HG03139 (cell line): ENCODE results near the gene SH3BGRL.
"Not testable (repeated sequence)": the region's sequence is repeated elsewhere in the genome, so short reads cannot be mapped to it uniquely, and the experiment has no call there.

ENCODE experiments used
- ATAC-seq: cut with Tn5 transposase; IDR thresholded peaks from one replicate; pipeline ENCODE4 v1.9.1; 2021; ENCODE audit not compliant: unreplicated experiment

Gene SH3BGRL

DNA sequence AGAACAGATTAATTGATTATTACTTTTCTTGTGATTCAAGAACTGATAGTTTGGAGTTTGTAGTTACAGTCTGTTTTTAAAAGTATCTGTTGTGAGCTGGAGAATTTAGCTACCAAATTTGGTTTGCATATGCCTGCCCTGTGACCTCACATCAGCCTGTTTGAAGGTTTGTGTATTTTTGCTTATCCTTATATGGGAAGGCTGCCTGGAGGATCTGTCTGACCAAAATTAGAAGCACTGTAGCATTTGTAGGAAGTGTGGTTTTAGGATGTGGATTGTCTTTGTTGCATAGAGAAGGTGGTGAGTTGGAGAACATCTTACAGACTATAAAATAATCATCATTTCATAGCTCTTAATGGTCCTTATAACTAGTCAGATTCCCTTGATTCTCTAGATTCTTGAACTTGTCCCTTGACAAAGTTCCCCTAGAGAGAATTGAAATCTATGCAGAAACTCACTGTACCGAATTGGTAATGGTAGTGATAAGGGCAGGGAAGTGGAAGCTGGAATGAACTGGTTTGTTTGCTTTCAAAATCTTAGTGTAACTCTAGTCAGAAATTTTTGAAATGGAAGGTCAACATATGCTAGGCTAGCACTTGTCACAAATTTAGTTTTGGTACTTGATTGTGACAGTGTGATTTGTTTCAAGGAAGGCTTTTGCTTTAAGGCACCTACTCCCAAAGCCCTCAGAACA, 57.3 kb downstream of the SH3BGRL start:
- ATAC-seq: no peak

DNA sequence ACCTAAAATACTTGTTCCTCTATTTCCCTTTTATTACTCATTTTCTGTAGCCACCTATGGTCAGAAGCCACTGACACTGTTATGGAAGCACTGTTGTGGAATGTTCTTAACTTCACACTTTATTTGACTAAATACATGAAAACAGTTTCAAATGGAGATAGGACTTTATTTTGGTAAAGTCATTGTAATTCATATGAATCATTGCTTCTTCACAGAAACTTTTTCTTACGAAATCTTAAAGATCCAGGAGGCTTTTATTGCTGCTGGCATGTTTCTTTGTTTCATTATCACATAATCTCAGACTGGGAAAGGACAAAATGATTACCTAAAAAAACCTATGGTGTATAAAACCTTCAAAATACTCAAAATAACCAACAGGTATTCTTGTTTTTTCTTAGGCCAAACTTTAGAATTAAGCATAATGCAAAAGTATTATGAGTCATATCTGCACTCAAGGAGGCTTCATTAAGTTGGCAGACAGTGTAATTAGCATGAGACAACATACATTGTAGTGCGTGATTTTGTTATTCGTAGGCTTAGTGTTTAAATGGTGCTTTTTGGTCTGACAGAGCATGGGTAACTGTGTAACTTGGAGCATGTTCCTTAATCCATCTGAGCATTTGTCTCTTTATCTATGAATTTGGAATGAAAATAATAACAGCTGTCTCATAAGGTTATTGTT, 58.0 kb downstream of the SH3BGRL start:
- no peak for ATAC-seq

DNA sequence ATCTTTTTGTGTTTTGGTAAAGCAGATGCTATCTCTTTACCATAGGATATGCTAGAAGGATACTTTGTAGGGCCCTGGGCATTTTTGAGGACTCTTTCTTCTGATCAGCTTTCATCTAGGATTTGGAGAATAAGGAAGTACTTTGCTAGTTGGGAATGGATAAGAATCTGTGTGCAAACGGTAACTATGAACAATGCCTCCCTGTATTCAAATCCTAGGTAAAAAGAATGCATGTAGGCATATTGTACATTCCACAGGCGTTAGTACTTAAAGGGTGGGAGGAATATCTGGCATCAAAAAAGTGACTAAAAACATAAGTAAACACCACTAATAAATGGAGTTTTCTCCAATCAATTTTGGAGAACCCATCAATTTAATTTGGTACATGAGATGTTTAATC, 59.7 kb downstream of the SH3BGRL start:
- no peak for ATAC-seq

DNA sequence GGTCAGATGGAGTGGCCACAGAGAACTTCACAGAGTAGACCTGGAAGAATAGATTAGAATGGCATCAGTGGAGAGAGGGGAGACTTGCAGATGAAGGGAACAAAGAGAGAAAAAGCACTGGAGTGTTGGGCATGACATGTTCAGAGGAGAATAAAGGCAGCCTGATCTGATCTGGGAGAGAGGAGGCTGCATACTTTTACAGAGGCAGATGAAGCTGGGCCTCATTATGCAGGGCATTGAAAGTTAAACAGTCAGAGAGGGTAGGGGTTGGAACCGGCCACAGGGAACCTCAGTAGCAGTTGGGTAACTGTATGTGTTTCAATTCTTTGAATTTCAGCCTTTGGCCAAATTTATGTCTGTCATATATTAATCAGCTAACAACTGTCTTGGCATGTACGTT, 61.2 kb downstream of the SH3BGRL start:
- ATAC-seq: no peak

DNA sequence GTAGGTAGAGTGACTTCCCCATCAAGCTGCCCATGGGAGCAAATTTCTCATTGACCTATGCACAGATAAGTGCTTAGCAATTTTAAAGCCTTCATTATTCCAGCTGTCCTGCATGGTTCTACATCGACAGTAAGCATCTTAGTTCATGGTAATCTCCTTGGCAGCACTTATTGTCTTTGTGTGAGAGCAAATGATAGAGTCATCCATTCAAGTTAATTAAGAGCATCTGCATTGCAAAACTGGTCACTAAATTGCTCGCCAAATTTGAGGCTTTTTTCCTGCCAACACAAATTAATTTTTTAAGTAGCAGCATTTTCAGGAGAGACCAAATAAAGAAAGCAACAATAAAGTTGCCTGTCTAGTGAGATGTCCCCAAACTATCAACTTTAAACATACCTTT, 76.7 kb downstream of the SH3BGRL start:
- no peak for ATAC-seq

DNA sequence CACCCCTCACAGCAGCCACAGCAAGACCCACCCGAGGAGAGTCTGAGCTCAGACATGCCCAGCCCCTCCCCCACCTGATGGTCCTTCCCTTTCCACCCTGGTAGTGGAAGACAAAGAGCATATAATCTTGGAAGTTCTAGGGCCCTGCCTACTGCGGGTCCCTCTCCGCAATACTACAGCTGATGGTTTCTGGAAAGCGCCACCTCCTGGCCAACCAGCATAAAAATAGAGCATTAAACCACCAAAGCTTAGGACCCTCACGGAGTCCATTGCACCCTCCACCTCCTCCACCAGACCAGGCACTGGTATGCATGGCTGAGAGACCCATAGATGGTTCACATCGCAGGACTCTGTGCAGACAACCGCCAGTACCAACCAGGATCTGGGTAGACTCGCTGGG, 78.2 kb downstream of the SH3BGRL start:
- no peak for ATAC-seq

DNA sequence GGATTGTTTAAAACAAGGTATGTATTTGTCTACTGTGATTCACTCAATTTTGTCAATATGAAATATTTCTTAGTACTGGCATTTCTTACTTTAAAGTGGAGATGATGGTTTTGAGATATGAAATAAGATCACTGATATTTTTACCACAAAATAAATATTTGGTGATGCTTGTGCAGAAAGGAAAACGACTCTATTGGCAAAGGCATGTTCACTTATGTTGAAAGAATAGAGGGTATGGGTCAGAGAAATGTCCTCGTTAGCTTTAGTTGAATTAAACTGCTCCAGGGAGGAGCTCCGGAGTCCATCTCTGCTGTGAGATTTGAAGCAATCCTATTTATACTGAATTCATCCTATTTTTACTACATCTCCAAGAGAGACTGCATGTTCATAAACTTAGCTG, 84.2 kb downstream of the SH3BGRL start:
- no peak for ATAC-seq

DNA sequence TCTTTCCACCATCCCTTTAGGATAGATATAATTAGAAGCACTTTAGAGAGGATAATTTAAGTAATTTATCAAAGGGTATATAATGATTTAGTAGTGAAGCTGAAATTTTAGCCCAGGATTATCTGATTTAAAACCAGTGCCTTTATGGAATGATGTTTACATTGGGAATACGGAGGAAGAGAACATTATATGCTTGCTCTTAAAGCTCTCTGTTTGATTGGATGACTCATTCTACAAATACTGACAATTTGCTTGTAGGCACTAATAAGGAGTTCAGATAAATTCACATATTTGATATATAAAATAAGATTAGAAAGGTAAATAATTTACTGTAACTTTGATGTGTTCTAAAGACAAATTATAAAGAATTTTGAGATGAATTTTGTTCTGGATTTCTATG, 84.7 kb downstream of the SH3BGRL start:
- ATAC-seq: no peak

DNA sequence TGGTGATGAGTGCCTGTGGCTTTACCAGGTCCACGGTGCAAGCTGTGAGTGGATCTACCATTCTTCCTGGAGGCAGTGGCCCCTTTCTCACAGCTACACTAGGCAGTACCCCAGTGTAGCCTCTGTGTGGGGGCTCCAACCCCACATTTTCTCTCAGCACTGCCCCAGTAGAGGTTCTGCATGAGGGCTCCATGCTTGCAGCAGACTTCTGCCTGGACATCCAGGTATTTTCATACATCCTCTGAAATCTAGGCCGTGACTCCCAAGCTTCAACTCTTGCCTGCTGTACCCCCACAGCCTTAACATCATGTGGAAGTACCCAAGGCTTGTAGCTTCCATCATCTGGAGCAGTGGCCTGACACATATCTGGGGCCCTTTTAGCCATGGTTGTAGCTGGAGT, 90.1 kb downstream of the SH3BGRL start:
- no peak for ATAC-seq

DNA sequence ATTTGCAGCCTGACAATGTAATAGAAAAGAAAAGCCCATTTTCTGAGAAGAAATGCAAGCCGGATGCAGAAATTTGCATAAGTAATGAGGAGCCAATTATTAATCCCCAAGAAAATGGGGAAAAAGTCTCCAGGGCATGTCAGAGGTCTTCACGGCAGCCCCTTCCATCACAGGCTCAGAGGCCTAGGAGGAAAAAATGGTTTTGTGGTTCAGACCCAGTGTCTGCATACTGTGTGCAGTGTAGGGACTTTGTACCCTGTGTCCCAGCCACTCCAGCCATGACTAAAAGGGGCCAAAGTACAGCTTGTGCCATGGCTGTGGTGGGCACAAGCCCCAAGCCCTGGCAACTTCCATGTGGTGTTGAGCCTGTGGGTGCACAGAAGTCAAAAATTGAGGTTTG, 92.2 kb downstream of the SH3BGRL start:
- no peak for ATAC-seq

DNA sequence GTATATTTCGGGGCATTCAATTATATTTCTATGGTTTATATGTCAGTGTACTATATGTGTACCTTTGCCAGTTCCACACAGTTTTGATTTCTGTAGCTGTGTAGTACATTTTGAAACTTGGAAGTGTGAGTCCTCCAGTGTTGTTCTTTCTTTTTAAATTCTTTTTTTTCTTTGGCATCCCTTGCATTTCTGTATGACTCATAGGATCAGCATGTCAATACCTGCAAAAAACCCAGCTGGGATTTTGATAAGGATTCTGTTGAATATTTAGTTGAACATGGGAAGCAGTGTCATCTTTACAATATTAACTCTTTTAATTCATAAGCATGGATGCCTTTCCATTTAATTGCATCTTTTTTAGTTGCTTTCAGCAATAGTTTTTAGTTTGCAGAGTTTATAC, 100.0 kb downstream of the SH3BGRL start:
- no peak for ATAC-seq

DNA sequence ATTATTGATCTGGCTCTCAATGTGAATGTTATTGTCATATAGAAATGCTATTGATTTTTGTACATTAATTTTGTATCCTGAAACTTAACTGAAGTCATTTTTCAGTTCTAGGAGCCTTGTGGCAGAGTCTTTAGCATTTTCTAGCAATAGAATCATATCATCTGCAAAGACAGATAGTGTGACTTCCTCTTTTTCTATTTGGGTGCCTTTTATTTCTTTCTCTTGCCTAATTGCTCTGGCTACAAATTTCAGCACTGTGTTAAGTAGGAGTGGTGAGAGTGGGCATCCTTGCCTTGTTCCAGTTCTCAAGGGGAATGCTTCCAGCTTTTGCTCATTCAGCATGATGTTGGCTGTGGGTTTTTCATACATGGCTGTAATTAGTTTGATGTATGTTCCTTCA, 102.7 kb downstream of the SH3BGRL start:
- no peak for ATAC-seq

DNA sequence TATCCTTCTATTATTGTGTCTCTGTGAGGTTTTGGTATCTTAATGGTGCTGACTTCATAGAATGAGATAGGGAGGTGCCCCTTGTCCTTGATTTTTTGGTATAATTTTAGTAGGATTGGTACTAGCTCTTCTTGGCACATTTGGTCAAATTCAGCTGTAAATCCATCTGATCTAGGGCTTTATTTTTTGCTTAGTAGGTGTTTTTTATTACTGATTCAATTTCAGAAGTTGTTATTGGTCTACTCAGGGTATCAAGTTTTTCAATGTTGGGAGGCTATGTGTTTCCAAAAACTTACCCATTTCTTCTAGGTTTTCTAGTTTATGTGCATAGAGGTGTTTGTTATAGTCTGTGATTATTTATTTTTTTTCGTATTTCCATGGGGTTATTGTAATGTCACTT, 103.3 kb downstream of the SH3BGRL start:
- ATAC-seq: no peak

DNA sequence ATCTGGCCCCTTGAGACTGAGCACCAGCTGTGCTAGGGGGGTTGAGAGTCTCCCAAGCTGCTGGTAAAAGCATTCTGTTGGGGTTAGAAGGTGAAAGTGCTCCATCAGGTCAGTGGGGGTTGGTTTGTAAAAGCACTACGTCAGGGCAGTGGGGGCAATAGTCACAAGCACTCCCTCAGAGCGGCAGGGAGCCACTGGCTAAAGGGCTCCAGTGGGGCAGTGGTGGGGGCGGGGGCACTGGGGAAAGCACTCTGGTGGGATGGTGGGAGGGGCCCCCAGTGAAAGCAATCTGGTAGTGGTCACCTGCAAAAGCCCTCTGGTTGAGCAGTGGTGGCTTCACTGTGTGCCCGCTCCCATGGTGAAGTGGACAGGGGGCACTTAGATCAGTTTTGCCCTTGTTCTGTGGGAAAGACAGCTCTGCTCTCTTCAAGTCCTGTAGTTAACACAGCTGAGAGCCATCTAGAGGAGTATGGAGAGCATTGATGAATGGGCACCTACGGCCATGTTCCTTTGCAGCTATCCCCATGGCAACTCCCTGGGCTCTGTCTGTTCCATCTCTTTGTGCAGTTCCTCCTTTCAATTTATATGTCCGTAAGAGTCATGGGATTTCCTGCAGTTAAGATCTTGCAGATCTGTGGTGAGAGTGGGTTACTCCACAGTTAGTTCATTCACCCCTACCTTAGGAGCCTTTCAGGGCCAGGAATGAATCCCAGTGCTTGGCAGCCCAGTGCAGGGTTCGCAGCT, 106.4 kb downstream of the SH3BGRL start:
- ATAC-seq: no peak

DNA sequence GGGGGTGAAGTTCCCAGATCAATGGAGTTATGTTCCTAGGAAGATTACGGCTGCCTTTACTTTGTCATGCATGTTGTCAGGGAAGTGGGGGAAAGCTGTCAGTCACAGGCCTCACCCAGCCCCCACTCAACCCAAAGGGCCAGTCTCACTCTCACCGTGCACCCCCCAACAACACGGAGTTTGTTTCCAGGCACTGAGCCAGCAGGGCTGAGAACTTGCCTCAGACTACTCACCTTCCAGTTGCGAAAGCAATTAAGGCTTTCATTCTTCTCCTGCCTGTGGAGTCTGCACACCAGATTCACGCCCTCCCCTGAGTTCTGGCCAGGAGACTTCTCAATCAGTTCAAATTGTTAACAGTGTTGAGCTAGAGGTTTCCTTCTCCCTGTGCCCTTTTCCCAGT, 114.3 kb downstream of the SH3BGRL start:
- ATAC-seq: no peak

DNA sequence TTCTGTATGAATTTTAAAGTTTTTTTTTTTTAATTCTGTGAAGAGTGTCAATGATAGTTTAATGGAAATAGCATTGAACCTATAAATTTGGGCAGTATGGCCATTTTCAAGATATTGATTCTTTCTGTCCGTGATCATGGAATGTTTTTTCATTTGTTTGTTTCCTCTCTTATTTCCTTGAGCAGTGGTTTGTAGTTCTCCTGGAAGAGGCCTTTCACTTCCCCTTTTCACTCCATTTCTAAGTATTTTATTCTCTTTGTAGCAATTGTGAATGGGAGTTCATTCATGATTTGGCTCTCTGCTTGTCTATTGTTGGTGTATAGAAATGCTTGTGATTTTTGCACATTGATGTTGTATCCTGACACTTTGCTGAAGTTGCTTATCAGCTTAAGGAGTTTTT, 129.8 kb downstream of the SH3BGRL start:
- not testable (repeated sequence) for ATAC-seq

DNA sequence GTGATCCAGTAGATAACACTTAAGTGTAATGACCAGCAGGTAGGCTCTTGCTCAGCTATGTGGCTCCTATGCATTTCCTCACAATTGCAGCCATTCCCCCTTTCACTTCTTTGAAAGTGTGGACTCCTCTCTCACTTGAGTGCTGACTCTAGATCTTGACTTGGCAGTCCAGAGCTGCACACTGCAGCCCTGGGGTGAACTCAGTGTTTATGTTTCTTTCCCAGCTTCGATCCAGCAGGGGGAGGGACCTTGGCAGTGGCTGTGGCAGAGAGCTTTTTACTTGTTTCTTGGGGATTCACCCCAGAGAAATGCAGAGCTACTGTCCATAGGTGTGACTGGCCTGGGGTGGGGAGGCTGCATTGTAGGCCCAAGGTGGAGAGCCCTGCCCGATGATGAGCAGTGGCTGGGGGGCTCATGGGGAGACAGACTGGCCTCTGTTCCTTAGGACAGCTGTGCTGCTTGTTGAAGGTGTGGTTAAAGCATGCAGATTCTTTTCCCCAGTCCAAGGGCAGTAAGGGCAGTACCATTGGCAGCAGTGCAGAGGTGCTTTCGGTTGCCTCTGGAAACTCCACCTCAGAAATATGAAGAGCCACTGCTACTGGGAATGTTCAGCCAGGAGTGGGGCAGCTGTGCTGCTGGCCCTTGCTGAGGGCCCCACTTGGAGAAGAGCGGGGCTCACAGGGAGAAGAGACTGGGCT, 134.7 kb downstream of the SH3BGRL start:
- ATAC-seq: no peak

DNA sequence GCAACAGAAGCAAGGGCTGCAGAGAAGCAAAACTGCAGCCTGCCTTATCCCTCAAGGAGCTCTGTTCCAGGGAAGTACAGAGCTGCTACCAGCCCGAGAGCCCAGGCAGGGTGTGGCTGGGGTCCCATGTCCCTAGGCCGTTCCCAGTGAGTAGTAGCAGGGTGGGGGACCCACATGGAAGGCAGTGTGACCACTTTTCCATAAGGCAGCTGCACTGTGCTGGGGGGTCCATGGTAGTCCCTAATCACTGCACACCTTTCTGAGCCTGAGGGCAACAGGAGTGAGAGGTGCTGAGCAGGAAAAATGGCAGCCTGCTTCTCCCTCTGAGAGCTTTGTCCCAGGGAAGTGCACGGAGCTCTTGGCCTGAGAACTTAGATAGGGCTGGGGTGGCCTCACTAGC, 135.9 kb downstream of the SH3BGRL start:
- no peak for ATAC-seq

DNA sequence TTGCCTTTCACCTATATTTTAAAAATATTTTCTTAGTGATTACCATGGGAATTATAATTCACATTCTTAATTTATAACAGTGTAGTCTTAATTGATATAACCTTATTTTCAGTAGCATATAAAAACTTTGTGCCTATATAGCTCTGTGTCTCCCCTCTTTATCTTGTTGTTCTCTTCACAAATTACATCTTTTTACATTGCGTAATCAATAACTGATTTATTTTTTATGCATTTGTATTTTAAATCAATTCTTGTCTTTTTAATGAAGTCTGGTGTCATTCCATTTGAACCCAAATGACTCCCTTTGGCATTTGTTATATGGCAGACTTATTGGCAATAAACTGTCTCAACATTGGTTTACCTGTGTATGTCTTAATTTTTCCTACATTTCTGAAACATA, 137.0 kb downstream of the SH3BGRL start:
- no peak for ATAC-seq

DNA sequence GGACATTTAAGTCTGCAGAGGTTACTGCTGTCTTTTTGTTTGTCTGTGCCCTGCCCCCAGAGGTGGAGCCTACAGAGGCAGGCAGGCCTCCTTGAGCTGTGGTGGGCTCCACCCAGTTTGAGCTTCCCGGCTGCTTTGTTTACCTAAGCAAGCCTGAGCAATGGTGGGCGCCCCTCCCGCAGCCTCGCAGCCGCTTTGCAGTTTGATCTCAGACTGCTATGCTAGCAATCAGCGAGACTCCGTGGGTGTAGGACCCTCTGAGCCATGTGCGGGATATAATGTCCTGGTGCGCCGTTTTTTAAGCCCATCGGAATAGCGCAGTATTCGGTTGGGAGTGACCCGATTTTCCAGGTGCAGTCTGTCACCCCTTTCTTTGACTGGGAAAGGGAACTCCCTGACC, 143.4 kb downstream of the SH3BGRL start:
- ATAC-seq: not testable (repeated sequence)
